HG02642 (cell line): Measurements from ENCODE around the gene SPRTN.
A peak's percentile ranks its signal among the peaks of the same experiment; 100 is the strongest.

ENCODE experiments used
- ATAC-seq: cut with Tn5 transposase; IDR thresholded peaks from one replicate; pipeline ENCODE4 v1.9.1; 2021; ENCODE audit warnings: mild to moderate bottlenecking; ENCODE audit not compliant: unreplicated experiment, poor library complexity

SPRTN gene

GRCh38 chr1:231338270-231339128, at the start of gene SPRTN:
SPRTN (plus strand) TSS chr1:231338293; CDS start chr1:231338384, 91 bp downstream.
- no peak for ATAC-seq

- no peak for ATAC-seq
Measured at GRCh38 chr1:231295938-231296337, 42.2 kb upstream of the SPRTN start.

GRCh38 chr1:231301990-231302389, 36.1 kb upstream of the SPRTN start:
- no peak for ATAC-seq

GRCh38 chr1:231310391-231310934, 27.6 kb upstream of the SPRTN start:
- ATAC-seq = no peak

GRCh38 chr1:231311720-231312431, 26.2 kb upstream of the SPRTN start:
- no peak for ATAC-seq

- no peak for ATAC-seq
Measured at GRCh38 chr1:231312432-231312788, 25.7 kb upstream of the SPRTN start.

- no peak for ATAC-seq
Measured at GRCh38 chr1:231313661-231314060, 24.4 kb upstream of the SPRTN start.

- ATAC-seq = peak; percentile 81
Measured at GRCh38 chr1:231315887-231316286, 22.2 kb upstream of the SPRTN start.

GRCh38 chr1:231317306-231318014, 20.6 kb upstream of the SPRTN start:
- ATAC-seq = no peak

- no peak for ATAC-seq
Measured at GRCh38 chr1:231318015-231318355, 20.1 kb upstream of the SPRTN start.

- no peak for ATAC-seq
Measured at GRCh38 chr1:231318568-231318967, 19.5 kb upstream of the SPRTN start.

GRCh38 chr1:231319080-231319479, 19.0 kb upstream of the SPRTN start:
- ATAC-seq = no peak

- no peak for ATAC-seq
Measured at GRCh38 chr1:231322880-231323530, 15.1 kb upstream of the SPRTN start.

- no peak for ATAC-seq
Measured at GRCh38 chr1:231324660-231325059, 13.4 kb upstream of the SPRTN start.

GRCh38 chr1:231326248-231326647, 11.8 kb upstream of the SPRTN start:
- ATAC-seq = no peak

GRCh38 chr1:231327617-231328016, 10.5 kb upstream of the SPRTN start:
- ATAC-seq = no peak

GRCh38 chr1:231329483-231329882, 8.6 kb upstream of the SPRTN start:
- ATAC-seq = no peak

- ATAC-seq = no peak
Measured at GRCh38 chr1:231332761-231333160, 5.3 kb upstream of the SPRTN start.

- no peak for ATAC-seq
Measured at GRCh38 chr1:231334079-231334666, 3.9 kb upstream of the SPRTN start.

- ATAC-seq = no peak
Measured at GRCh38 chr1:231334952-231335351, 3.1 kb upstream of the SPRTN start.
